Suppressor macrophage treated with lipopolysaccharide for 1 hour (primary cell): ENCODE data around the gene COL6A3.

ENCODE experiments used
- DNase-seq, 3 donors: peaks; one replicate each; pipeline ENCODE4 v3.0.0-alpha.2; 2020 to 2022

COL6A3 gene

DNA sequence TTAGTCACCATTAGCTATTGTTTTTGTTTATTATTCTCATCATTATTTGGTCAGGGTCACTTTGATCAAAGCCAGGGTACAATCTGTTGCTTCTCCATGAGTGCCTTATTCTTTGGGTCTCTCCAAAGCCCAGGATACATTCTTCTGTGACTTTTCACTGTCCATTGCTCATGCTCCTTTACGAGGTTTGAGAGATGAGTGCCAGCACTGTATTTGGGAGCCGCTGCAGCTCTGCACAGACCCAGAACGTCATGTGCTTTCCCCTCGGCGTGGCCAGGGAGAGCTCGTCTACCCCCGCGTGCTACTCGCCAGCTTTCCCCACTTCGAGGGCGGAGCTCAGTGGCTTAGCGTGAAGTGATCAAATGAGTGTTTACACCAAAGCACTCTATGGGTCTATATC is 123.7 kb downstream of the COL6A3 start:
- DNase-seq: peak in 2 of 3 donors; percentile 42 to 47

DNA sequence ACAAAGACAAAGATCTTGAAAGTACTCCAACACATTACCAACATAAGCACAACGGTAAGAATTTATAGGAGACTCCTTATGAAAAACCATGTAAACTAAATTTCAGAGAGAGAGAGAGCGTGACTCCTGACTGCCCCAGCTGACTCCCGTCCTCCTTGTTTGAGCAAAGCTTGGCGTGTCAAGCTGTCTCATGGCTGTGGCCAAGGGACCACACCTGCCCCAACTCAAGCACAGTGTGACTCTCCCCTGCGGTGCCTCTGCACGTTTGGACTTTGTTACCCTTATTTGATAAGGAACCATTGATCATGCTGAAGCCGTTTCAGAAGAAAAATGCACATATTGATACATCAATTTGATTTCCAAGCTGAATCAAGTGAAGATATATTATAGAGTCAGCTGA is 124.8 kb downstream of the COL6A3 start:
- no peak for DNase-seq

DNA sequence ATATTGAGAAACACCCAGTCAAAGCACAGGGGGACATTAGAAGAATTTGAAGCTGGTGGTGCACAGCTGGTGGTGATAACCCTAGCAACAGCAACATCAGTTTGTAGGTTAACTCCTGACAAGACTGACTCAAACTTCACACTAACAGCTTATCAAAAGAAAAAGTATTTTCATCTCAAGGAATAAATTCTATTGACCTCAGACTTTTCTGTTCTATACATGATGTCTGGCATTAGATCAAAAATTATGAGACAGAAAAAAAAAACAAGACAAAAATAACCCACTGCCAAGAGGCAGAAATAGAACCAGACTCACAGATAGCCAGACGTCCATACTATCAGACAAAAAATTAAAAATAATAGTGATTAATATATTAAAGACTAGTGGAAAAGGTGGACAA is 126.1 kb downstream of the COL6A3 start:
- no peak for DNase-seq

DNA sequence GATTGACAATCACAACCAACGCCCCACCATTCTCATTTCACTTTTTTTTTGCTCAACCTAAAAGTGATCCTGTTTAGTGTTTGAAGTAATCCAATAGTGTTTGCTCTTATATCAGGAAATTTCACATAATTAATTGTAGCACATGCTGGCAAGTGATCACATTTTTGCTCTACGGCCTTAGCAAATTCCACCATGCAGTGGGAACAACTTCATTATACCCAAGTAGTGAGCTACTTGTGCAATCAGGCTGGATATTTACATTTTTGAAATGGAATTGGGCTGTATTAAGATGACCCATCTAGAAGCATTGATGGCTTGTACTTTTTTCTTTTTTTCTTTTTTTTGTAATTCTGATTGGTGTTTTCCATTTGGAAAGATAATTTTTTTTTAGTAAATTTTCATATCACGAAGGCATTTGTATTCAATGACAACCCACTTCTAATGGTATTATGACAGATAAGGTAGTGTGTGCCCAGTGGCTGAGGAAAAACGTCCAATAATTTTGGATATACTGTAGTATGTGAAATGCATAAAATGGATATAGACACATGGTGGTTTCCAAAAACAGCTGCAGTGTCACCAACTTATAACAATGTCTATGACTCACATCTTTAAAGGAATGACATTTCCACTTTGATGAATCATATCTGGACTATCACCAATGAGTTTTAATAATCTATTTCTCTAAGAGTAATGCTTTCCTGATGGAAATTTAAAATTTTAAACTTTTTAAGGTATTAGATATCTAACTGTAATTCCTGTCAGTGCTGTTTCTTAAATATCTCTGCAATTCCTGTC is 130.6 kb downstream of the COL6A3 start:
- DNase-seq: peak; percentile 50 to 83 (median 73)

DNA sequence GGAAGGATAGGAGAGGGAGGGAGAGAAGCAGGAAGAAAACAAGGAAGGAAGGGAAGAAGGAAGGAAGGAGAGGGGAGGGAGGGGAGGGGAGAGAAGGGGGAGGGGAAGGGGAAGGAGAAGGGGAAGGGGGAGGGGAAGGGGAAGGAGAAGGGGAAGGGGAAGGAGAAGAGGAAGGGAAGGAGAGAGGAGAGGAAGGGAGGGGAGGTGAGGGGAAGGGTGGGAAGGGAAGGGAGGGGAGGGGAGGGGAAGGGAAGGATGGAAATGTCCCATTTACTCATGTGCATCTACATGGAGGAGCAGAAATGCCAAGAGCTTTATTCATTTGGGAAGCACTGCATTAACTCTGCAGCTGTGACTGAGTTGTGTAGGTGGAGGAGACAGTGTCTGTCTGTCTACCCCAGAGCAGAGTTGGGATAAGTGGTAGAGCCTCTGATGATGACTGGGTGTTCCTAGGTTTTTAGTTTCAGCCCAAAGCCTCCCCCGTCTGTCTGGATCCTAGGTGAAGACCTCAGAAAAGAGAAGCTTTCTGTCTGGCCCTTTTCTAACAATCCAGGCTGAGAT is 131.3 kb downstream of the COL6A3 start:
- no peak for DNase-seq

DNA sequence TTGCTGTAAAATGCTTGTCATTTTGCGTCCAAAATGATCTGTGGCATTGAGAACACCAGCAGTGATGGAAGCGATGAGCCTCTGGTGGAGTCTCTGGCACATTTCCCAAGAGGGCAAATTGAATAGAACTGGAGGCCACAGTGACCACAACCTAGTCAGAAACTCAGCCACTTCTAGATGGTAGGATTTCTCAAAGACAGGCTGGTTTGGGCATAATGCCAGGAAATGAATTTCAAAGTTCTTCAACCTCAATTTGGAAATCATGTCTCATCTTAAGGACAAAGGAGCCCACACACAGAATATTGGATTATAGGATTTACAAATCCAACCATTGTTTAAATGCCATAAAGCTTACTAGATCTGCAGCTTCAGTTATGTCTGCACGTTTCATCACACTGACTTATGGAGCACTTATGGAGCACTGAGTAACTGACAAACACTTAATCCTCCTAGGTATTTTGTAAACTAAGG is 132.1 kb downstream of the COL6A3 start:
- DNase-seq: peak in 2 of 3 donors; percentile 42 to 49

DNA sequence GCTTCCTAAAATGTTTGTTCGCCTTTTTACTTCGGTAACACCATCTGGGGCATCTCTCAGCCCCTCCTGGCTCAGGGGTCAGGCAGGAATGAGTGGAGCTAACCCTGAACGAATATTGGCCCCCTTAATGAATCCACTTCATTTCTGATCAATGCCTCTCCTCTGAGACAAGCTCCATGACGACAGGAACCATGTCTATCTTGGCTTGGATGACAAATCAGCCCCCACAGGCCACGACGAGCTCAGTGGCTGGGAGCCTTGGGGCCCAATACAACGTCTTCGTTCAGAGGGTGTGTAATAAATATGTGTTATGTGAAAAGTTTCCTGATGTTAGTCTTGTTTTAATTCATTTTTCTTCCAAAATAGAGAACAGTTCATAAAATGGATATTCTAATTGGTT is 133.0 kb downstream of the COL6A3 start:
- no peak for DNase-seq

DNA sequence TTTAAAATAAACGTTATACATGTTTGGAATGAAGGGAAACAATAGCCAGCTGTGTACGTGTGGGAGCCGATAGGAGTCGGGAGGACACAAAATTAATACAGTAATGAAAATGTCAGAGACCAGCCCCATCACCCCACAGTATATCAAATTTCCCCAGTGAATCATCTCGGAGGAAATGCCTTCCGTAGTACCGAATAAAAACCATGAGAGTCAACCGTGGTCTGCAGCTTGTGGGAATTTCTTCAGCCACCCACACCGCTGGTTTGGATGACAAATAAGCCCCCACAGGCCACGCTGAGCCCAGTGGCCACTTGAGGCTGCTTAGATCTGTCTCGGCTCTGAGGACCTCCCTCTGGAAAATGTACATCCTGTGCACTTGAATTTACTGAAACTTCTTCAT is 133.7 kb downstream of the COL6A3 start:
- peak in 2 of 3 donors; percentile 30 to 56 for DNase-seq

DNA sequence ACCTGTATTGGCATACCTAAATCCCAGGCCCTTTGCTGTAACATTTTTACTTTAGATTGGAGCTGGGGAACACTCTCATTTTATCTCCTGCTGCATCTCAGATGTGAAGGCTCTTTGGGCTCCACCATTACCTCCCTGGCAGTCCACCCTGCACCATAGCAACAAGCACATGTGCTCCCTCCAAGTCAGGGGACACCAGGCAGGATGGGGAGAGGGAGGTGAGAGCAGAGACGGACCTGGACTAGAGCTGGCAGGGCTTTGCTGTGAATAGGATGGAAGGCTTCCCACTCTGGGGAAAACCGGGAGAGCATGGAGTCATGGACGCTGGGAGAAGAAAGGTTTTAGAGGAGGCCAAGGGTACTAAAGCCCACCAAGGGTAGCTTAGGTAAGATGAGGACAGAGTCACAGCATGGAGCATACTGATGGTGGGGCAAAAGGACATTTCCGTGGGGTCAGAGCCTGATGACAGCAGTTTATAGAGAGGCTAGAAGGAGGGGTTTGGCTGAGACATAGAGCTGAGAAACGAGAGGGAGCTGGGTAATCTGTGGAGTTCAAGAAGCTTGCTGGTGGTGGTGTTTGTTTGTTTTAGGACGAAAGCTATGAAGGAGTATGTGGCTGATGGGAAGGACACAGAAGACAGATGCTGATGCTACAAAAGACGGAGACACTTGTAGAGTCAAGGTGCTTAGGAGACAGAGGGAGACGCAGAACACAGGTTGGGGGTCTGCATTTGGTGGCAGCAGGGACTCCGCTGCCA is 134.8 kb downstream of the COL6A3 start:
- DNase-seq: no peak

DNA sequence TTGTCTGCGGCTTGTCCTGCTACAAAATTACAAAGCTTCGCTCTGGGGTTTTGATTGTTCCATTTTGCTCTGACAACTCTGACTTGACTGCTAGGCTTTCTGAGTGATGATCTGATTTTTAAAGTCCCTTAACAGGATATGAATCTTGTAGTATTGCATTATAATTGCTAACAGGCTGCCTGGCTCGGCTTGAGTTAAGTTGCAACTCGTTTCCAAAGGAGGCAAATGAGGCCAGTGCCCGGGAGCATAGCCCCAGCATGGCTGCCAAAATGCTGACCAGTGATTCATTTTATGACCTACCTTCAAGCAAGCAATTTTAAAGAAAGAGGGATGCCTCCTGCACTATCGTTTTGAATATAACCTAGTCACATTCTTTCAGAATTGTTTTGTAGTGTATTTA is 135.4 kb downstream of the COL6A3 start:
- DNase-seq: no peak

DNA sequence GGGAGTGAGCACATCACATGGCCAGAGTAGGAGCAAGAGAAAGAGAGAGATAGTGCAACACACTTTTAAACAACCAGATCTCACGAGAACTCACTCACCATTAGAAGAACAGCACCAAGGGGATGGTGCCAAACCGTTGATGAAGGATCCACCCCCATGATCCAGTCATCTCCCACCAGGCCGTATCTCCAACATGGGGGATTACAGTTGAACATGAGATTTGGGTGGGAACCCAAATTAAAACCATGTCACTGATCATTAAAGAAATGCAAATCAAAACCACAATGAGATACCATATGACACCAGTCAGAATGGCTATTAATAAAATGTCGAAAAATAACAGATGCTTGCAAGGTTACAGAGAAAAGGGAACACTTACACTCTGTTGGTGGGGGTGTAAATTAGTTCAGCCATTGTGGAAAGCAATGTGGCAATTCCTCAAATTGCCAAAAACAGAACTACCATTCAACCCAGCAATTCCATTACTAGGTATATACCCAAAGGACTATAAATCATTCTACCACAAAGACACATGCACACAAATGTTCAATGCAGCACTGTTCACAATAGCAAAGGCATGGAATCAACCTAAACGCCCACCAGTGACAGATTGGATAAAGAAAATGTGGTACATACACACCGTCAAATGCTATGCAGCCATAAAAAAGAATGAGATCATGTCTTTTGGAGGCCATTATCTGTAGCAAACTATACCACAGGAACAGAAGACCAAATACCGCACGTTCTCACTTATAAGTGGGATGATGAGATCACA is 137.1 kb downstream of the COL6A3 start:
- no peak for DNase-seq
